Ascending aorta (tissue), 2 donors: ENCODE measurements around the gene CGB3. TPM values are rescaled to one million over a fixed set of nuclear protein-coding genes. Genes with fewer than 3 reads are reported as not detected.

ENCODE experiments used
- DNase-seq, 2 donors: peaks; one replicate each; pipeline ENCODE4 v3.0.0-alpha.2; 2019; ENCODE audit warnings: low spot score in 2 of 2
- H3K27ac ChIP-seq, 2 donors: fragments of 200-600 bp; sonication (generic); one replicate each; pipeline ENCODE4 v1.5.1; 2016 to 2017; ENCODE audit warnings: mild to moderate bottlenecking in 1 of 2
- H3K27me3 ChIP-seq: fragments of 200-600 bp; sonication (generic); one replicate; pipeline ENCODE4 v1.5.1; 2017
- H3K36me3 ChIP-seq, 2 donors: fragments of 200-600 bp; sonication (generic); one replicate each; pipeline ENCODE4 v1.5.1; 2016
- H3K4me1 ChIP-seq, 2 donors: fragments of 200-600 bp; sonication (generic); one replicate each; pipeline ENCODE4 v1.5.1; 2016 to 2017; ENCODE audit warnings: mild to moderate bottlenecking in 1 of 2
- H3K4me3 ChIP-seq, 2 donors: fragments of 200-600 bp; sonication (generic); one replicate each; pipeline ENCODE4 v1.5.1; 2016 to 2017; ENCODE audit warnings: mild to moderate bottlenecking in 1 of 2
- H3K9me3 ChIP-seq, 2 donors: fragments of 200-600 bp; sonication (generic); one replicate each; pipeline ENCODE4 v1.5.1; 2016
- intact Hi-C: fragments of 100-400 bp; cut with DNase I; formaldehyde crosslinking; loops from one replicate; pipeline ENCODE4 v1.15.1; 2023
- total RNA-seq: library from RNA; depleted of rRNA; stranded (reverse); fragments of >200 nt; gene quantifications from one replicate; pipeline ENCODE4 v1.1.0, GENCODE V29; 2016
- TF ChIP-seq, protein P1 (sequence below), 3 experiments: fragments of 200-600 bp in 2 of 3; fragments of 450-650 bp in 1 of 3; sonication (generic) in 2 of 3; IDR thresholded peaks; one replicate each; pipeline ENCODE4 v1.5.1; 2016 to 2019; ENCODE audit warnings: antibody characterized with exemption in 3 of 3, mild to moderate bottlenecking in 1 of 3, moderate library complexity in 1 of 3

The CGB3 gene
- total RNA-seq, 1 donor from 2014 or later, result not detected

DNA sequence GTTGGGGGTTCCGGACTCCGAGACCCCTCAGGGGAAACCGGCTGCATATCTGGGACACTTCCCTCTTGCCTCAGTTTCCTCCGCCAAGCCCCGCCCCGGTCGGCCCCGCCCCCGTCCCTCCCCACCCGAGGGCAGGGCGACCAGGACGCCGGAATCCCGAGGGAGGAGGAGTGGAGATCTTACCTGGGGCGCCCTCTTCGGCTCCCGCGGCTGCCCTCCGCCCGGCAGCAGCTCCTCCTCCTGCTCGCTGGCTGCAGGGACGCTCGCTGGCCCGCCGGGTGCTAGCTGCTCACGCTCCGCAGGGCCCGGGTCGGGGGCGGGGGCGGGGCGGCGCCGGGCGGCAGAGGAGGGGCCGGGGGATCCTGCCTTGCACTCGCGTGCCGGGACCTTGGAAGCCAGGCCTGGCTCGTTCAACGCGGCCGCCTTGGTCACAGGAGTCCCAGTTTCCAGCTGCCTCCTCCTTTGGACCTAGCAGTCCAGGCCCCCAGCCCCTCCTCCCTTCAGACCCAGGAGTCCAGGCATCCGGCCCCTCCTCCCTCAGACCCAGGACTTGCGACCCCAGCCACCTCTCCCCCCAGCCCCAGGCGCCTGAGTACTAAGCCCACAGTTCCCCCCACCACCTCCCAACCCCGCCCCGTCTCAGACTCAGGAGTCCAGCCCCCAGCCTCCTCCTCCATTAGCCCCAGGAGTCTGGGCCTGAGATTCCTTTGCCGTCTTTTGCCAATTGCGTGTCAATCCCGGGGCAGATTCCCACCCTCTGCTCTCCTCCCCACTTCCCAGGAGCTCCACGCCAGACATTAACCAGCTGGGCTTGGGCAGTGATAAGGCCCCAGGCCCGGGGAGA lies 40.9 kb upstream of the CGB3 start, which contains the start of gene NTF4:
Gene NTF4 (minus strand): TSS at position 51 of the 844 bp plus-strand sequence. CDS start 2,821 bp downstream, outside the sequence.
- TF ChIP-seq, protein P1, sequence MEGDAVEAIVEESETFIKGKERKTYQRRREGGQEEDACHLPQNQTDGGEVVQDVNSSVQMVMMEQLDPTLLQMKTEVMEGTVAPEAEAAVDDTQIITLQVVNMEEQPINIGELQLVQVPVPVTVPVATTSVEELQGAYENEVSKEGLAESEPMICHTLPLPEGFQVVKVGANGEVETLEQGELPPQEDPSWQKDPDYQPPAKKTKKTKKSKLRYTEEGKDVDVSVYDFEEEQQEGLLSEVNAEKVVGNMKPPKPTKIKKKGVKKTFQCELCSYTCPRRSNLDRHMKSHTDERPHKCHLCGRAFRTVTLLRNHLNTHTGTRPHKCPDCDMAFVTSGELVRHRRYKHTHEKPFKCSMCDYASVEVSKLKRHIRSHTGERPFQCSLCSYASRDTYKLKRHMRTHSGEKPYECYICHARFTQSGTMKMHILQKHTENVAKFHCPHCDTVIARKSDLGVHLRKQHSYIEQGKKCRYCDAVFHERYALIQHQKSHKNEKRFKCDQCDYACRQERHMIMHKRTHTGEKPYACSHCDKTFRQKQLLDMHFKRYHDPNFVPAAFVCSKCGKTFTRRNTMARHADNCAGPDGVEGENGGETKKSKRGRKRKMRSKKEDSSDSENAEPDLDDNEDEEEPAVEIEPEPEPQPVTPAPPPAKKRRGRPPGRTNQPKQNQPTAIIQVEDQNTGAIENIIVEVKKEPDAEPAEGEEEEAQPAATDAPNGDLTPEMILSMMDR (IDR thresholded peaks at IDR 0.05), result no peak
- no peaks in the 10 kb centered on the region for H3K9me3 ChIP-seq
- H3K27me3 ChIP-seq, result no peaks in the 10 kb centered on the region
- H3K4me3 ChIP-seq, result peak within 1 kb of the TSS in 1 of 2 donors; percentile 35
- no peak within 1 kb of the TSS for H3K27ac ChIP-seq
- peaks cover 0 to 3% of the 10 kb centered on the region in 2 donors for H3K4me1 ChIP-seq
- intact Hi-C loops, result no loop called here
- no peaks in the 10 kb centered on the region for H3K36me3 ChIP-seq
- DNase-seq, result no peak

DNA sequence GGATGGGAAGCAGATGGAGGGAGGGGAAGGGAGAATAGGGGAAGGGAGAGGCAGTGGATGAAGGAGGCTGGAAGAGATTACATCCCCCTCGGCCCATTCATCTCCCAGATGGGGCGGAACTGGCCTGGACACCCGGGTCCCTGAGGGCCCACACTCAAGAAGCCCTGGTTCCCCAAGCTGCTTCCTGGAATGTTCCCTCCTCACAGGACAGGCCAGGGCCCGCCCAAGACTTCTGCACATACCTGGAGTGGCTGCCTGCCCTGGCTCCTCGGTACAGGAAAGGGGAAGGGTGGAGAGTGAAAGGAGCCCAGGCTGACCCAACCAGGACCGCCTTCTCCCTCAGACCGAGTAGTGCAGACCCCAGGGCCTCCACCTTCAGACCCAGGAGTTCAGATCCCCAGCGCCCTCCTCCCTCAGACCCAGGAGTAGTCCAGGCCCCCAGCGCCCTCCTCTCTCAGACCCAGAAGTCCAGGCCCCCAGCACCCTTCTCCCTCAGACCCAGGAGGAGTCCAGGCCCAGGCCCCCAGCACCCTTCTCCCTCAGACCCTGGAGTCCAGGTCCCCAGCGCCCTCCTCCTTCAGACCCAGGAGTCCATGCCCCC lies 40.0 kb upstream of the CGB3 start:
- TF ChIP-seq, protein P1 (IDR thresholded peaks at IDR 0.05), result no peak
- peaks cover 0 to 3% of the 10 kb centered on the region in 2 donors for H3K4me1 ChIP-seq
- DNase-seq, result no peak
- no peak overlapping the region for H3K4me3 ChIP-seq
- H3K27me3 ChIP-seq, result no peaks in the 10 kb centered on the region
- H3K36me3 ChIP-seq, result no peaks in the 10 kb centered on the region
- H3K27ac ChIP-seq, result no peak overlapping the region
- no peaks in the 10 kb centered on the region for H3K9me3 ChIP-seq
- intact Hi-C loops, result no loop called here

DNA sequence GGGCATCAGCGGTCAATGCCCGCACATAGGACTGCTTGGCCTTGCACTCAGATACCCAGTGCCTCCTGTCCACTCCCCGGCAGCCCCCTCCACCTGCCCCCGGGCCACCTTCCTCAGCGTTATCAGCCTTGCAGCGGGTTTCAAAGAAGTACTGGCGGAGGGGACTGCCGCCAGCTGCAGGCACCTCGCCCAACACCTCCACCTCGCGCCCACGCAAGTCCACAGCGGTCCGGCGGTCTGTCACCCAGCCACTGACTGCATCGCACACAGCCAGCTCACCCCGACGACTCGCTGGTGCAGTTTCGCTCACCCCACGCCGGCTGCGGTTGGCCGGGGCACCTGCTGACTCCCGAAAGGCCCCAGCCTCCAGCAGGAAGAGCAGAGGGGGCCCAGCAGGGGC lies 37.3 kb upstream of the CGB3 start:
- Histone ChIP-seq H3K36me3 (no peaks in the 10 kb centered on the region), H3K9me3 (no peaks in the 10 kb centered on the region), H3K27me3 (peaks cover 3% of the 10 kb centered on the region), H3K27ac (no peak overlapping the region), H3K4me1 (peaks cover 8 to 13% of the 10 kb centered on the region in 2 donors), H3K4me3 (no peak overlapping the region)
- intact Hi-C loops, result no loop called here
- TF ChIP-seq, protein P1 (IDR thresholded peaks at IDR 0.05), result no peak
- DNase-seq, result no peak

DNA sequence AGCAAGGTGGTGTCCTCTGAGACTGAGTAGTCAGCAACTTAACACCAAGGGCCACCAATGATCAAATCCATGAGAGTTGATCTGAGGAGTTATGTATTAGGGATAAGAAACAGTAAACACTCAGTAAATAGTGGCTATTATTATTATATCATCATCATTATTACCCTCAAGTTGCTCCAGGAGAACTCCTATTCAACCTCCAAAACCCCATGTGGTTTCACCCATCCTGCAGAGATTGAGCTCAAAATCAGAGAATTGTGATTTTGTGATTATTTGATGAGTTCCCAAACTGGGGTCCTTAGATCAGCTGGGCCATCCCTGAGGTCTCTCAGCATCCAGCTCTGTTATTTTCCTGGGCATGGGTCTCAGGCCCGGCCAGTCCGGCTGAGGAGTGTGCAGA lies 36.9 kb upstream of the CGB3 start:
- Histone ChIP-seq H3K27ac (no peak overlapping the region), H3K4me3 (no peak overlapping the region), H3K36me3 (no peaks in the 10 kb centered on the region), H3K27me3 (peaks cover 3% of the 10 kb centered on the region), H3K9me3 (no peaks in the 10 kb centered on the region), H3K4me1 (peaks cover 8 to 13% of the 10 kb centered on the region in 2 donors)
- no peak for DNase-seq
- TF ChIP-seq, protein P1 (IDR thresholded peaks at IDR 0.05), result no peak
- intact Hi-C loops, result no loop called here

DNA sequence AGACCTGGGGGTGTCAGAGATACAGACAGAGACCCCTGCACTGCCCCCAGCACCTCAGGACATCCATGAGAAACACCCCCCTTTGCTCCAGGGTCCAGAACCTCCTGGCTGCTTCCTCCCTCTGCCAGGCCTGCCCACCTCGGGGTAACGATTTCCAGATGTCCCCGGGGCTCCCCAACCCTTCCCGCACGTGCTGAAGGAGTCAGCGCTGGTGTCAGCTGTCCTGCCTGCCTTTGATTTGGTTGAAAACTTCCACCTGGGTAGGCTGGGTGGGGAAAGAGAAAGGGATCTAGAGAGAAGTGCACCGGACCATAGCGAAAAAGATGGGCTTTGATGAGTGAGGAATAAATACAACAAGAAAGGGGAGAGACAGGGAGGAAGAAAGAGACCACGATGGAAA lies 34.9 kb upstream of the CGB3 start:
- Histone ChIP-seq H3K4me3 (no peak overlapping the region), H3K27ac (no peak overlapping the region), H3K27me3 (peaks cover 3% of the 10 kb centered on the region)

More for the DNA sequence above, 34.9 kb upstream of the CGB3 start:
- TF ChIP-seq, protein P1 (IDR thresholded peaks at IDR 0.05), result no peak
- peaks cover 8 to 10% of the 10 kb centered on the region in 2 donors for H3K4me1 ChIP-seq
- intact Hi-C loops, result no loop called here
- no peak for DNase-seq
- no peaks in the 10 kb centered on the region for H3K36me3 ChIP-seq
- H3K9me3 ChIP-seq, result no peaks in the 10 kb centered on the region
